SKM-1 (cell line): ENCODE results near the gene HOXA4.

ENCODE experiments used
- DNase-seq: peaks from one replicate; lab custom pipeline; 2025; ENCODE audit not compliant: unreplicated experiment; lab: John Stamatoyannopoulos, UW

The HOXA4 gene

GRCh38 chr7:27117887-27118491, 12.6 kb downstream of the HOXA4 start:
- no peak for DNase-seq

GRCh38 chr7:27116962-27117886, 13.3 kb downstream of the HOXA4 start:
- no peak for DNase-seq

- DNase-seq, result no peak
Measured at GRCh38 chr7:27116031-27116961, 14.3 kb downstream of the HOXA4 start.

GRCh38 chr7:27115221-27116026, 15.1 kb downstream of the HOXA4 start:
- DNase-seq, result no peak

GRCh38 chr7:27114881-27115220, 15.7 kb downstream of the HOXA4 start:
- no peak for DNase-seq

GRCh38 chr7:27113991-27114769, 16.4 kb downstream of the HOXA4 start:
- no peak for DNase-seq

GRCh38 chr7:27112955-27113949, 17.3 kb downstream of the HOXA4 start:
- no peak for DNase-seq

- no peak for DNase-seq
Measured at GRCh38 chr7:27112361-27112760, 18.2 kb downstream of the HOXA4 start.

- no peak for DNase-seq
Measured at GRCh38 chr7:27111751-27112277, 18.7 kb downstream of the HOXA4 start.

- DNase-seq, result no peak
Measured at GRCh38 chr7:27111042-27111750, 19.4 kb downstream of the HOXA4 start.

- no peak for DNase-seq
Measured at GRCh38 chr7:27110186-27111031, 20.1 kb downstream of the HOXA4 start.

GRCh38 chr7:27109466-27110185, 20.9 kb downstream of the HOXA4 start:
- DNase-seq, result no peak

GRCh38 chr7:27108390-27109127, 22.0 kb downstream of the HOXA4 start:
- DNase-seq, result no peak

GRCh38 chr7:27107391-27108381, 22.9 kb downstream of the HOXA4 start:
- no peak for DNase-seq
